Mammary epithelial cell (primary cell): Measurements from ENCODE around the gene KRT85.

Source experiments
- EZH2 ChIP-seq: IDR thresholded peaks from 2 replicates; pipeline ENCODE4 v1.6.1; 2012; ENCODE audit warnings: low read length, inconsistent platforms, borderline replicate concordance
- TF ChIP-seq, protein P1 (sequence below), 2 donors: IDR thresholded peaks in 1 of 2; conservative IDR thresholded peaks in 1 of 2; 2 replicates each; pipeline ENCODE4 v1.5.1; 2011 to 2012; ENCODE audit warnings: inconsistent platforms in 2 of 2, low read length in 2 of 2, mild to moderate bottlenecking in 2 of 2, control low read depth in 1 of 2, low read depth in 1 of 2; ENCODE audit not compliant: insufficient read depth in 1 of 2; ENCODE audit errors: extremely low read depth in 1 of 2

DNA sequence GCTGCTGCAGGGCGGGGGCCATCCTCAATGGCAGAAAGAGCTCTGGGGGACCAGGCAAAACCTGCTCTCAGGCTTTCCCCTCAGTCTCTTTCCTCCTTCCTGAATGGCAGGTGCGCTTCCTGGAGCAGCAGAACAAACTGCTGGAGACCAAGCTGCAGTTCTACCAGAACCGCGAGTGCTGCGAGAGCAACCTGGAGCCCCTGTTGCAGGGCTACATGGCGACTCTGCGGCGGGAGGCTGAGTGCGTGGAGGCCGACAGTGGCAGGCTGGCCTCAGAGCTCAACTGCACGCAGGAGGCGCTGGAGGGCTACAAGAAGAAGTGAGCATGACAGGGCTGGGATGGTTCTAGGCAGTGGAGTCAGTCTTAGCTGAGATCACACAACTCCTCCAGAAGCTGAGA lies 23.2 kb downstream of the KRT85 start:
- TF ChIP-seq, protein P1, sequence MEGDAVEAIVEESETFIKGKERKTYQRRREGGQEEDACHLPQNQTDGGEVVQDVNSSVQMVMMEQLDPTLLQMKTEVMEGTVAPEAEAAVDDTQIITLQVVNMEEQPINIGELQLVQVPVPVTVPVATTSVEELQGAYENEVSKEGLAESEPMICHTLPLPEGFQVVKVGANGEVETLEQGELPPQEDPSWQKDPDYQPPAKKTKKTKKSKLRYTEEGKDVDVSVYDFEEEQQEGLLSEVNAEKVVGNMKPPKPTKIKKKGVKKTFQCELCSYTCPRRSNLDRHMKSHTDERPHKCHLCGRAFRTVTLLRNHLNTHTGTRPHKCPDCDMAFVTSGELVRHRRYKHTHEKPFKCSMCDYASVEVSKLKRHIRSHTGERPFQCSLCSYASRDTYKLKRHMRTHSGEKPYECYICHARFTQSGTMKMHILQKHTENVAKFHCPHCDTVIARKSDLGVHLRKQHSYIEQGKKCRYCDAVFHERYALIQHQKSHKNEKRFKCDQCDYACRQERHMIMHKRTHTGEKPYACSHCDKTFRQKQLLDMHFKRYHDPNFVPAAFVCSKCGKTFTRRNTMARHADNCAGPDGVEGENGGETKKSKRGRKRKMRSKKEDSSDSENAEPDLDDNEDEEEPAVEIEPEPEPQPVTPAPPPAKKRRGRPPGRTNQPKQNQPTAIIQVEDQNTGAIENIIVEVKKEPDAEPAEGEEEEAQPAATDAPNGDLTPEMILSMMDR (conservative IDR thresholded peaks at IDR 0.05 in 1 of 2, IDR thresholded peaks at IDR 0.05 in 1 of 2; ENCODE audit: extremely low read depth in 1 of 2, insufficient read depth in 1 of 2, low read depth in 1 of 2, low read length in 2 of 2) = no peak
- no peak for TF ChIP-seq EZH2
